NCI-H1092 treated with DMSO at 0.1 percent for 48 hours (cell line): ENCODE results near the gene EMC9.

Experiments
- DNase-seq: peaks from one replicate; lab custom pipeline; 2025; lab: John Stamatoyannopoulos, UW

The EMC9 gene

GRCh38 chr14:24149302-24149969, 8.0 kb upstream of the EMC9 start:
- no peak for DNase-seq

DNA sequence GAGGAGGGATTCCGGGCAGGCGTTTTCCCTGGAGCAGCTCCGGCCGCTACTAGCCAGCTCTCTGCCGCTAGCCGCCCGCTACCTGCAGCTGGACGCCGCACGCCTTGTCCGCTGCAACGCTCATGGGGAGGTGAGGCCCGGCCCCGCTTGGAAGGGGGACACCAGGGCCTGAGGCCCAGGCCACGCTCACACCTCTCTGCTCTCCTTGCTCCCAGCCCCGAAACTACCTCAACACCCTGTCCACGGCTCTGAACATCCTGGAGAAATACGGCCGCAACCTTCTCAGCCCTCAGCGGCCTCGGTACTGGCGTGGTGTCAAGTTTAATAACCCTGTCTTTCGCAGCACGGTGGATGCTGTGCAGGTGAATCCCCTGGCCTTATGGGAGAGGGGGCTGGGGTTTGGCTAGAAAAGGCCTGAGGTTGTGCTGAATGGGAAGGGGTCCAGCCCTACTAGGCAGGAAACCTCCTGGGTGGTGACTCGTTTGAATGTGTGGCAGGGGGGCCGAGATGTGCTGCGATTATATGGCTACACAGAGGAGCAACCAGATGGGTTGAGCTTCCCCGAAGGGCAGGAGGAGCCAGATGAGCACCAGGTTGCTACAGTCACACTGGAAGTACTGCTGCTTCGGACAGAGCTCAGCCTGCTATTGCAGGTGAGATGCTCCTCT, 6.5 kb upstream of the EMC9 start:
- DNase-seq, result no peak

DNA sequence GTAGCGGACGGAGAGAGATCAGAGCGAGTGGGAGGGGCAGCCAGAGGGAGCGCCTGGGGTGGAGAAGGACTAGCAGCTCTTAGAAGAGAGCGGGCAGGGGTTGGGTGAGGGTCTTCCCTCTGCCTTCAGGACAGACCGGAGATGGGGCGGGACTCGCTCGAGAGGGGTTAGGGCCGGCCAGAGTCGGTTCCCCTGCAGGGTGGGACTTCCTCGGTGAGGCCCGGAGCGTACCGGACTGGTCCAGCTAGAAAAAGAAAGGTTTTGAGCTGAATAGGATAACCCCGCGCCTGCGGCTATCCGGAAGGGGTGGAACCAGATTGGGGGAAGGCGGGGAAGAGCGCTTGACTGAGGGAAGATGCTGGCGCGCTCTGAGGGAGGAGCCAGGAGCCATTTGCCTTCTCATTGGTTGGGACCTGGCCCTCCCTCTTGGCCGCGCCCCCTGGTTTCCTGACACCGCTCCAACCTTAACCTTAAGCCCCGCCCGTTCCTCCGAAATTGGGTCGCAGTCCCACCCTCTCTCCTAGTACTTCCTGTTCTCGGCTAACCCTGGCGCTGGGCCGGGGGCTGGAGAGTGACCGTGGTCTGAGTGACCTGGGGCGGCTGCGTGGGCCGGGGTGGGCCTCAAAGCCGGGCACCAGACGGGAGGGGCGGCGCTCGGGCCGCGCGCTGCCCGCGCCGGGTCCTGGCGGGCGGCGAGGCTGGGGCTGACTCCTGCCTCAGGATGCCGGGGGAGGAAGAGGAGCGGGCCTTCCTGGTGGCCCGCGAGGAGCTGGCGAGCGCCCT, 5.8 kb upstream of the EMC9 start, which contains the start of gene RNF31:
TSS of gene RNF31 (plus strand) at position 521 of the 783 bp plus-strand sequence. CDS start at position 722, 201 bp downstream.
- peak; percentile 100 for DNase-seq

- DNase-seq, result peak; percentile 99
Measured at GRCh38 chr14:24146453-24146977, 5.1 kb upstream of the EMC9 start, which contains the start of gene PSME2. TSS of gene PSME2 (minus strand) at chr14:24146610. CDS start at chr14:24146581, 29 bp downstream.

DNA sequence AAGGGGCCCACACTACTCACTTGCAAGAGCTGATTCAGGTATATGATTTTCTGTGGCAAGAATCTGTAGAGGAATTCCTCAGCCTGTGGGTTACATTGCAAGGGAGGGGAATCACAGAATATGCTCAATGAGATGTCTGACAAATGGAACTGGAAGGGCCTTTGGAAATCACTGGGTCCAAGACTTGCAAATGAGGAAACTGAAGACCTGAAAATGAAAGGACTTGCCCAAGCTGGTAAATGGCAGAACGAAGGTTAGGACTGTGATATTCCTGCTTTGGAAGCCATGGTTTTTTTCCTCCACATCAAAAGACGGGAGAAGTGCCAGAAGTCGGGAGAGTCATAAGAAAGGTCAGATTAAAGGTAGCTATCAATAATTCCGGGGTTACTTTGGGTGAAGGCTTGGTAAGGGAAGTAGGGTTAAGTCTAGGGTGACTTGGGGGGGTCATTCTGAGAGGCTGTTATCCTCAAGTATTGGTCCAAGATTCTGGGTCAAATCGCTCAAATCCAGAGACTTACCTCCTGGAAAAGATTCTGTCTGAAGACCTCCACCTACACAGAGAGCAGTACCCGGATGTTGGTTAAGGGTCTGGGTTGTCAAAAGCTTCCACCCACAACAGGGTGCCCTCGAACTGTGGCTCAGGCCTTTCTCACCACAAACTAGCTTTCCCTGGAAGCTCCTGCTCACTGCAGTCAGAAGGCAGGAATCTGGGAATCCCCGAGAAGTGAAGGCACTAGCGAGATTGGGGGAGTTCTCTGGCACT, 4.5 kb upstream of the EMC9 start:
- DNase-seq, result no peak

DNA sequence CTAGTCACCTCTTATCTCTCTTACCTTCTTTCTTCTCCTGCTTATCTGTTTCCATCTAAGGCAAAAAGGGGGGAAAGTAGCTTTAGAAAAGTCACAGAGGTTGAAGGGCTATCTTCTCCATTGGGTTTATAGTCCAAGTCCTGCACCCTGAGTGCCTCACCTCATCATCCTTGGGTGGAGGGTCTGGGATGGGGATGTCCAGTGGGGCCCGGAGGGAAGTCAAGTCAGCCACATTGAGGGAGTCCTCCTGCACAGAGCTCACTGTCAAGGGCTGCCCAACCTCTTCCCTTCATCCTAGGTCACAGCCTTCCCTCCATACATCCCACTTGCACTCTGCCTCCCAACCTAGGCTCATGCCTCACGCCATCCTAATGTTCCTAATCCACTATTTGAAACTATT, 3.8 kb upstream of the EMC9 start:
- DNase-seq, result no peak

DNA sequence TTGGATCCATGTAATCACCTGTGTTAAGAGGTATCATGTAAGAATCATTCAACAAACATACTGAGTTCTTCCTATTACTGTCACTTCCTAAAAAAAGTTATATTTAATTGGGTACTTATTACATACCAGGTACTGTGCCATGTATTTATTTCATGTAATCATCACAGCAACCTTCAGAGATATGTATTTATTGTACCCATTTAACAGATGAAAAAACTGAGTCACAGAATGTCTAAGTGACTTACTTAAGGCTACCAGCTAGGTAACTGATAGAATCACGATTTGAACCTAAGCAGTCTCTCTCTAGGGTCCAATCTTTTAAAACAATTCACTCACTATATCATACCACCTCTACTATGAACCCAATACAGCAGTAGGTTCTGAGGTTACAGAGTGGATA, 3.1 kb upstream of the EMC9 start:
- no peak for DNase-seq

GRCh38 chr14:24143511-24143910, 2.1 kb upstream of the EMC9 start:
- DNase-seq, result no peak

- DNase-seq, result no peak
Measured at GRCh38 chr14:24139272-24139934, 2.0 kb downstream of the EMC9 start.

DNA sequence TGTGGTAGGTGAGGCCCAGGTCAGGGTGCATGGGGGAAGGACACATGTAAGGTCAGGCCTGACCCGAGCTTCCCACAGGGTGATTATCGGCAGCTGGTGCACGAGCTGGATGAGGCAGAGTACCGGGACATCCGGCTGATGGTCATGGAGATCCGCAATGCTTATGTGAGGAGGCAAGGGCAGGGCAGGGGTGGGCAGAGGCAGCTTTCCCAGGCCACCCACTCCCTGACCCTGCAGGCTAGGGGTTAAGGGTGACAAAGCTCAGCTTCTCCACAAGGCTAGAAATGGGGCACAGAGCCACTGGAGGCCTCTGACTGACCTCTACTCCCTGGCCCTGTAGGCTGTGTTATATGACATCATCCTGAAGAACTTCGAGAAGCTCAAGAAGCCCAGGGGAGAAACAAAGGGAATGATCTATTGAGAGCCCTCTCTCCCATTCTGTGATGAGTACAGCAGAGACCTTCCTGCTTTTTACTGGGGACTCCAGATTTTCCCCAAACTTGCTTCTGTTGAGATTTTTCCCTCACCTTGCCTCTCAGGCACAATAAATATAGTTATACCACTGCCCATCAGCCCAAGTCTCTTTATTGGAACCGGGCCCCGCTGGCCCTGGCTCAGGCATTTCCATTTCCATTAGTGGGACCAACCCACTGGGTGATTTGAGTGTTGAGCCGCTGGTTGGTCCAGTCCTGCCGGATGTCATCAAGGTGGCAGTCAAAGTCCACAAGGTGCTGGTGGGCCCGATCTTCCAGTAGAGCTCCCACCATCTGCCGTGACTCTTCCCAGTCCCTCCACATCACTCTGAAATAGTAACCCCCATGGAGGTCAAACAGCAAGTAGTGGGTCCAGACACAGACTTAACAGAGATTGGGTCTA, 2.8 kb downstream of the EMC9 start:
- DNase-seq, result no peak

- DNase-seq, result no peak
Measured at GRCh38 chr14:24137529-24138395, 3.6 kb downstream of the EMC9 start.

DNA sequence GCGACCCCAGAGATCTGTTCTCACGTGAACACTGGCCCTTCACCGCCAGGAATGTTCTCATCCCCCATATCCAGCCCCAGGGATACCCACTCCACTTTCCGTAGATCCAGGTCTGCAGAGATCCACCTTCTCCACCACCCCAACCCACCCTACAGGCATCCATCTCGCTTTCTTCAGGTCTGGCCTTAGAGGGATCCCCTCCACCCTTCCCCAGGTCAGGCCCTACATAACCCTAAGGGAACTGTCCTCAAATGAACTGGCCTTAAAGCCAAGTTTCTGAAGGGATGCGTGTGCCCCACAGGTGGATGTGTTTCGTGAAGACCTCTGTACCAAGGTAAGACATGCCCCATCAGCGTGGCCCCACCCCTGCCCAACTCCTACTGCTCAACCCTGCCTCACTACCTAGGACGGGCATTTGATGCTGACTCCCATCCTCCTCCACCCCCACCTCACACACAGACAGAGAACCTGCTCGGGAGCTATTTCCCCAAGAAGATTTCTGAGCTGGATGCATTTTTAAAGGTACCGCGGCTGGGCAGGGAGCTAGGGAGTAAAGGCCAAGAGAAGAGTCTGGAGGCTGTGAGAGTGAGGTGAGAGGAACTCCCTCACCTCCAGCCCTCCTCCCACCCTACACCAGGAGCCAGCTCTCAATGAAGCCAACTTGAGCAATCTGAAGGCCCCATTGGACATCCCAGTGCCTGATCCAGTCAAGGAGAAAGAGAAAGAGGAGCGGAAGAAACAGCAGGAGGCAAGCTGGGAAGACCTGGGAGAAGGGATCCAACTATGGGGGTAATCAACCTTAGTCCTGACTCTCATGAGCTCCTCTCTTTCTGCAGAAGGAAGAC, 4.5 kb downstream of the EMC9 start:
- DNase-seq, result peak; percentile 32

DNA sequence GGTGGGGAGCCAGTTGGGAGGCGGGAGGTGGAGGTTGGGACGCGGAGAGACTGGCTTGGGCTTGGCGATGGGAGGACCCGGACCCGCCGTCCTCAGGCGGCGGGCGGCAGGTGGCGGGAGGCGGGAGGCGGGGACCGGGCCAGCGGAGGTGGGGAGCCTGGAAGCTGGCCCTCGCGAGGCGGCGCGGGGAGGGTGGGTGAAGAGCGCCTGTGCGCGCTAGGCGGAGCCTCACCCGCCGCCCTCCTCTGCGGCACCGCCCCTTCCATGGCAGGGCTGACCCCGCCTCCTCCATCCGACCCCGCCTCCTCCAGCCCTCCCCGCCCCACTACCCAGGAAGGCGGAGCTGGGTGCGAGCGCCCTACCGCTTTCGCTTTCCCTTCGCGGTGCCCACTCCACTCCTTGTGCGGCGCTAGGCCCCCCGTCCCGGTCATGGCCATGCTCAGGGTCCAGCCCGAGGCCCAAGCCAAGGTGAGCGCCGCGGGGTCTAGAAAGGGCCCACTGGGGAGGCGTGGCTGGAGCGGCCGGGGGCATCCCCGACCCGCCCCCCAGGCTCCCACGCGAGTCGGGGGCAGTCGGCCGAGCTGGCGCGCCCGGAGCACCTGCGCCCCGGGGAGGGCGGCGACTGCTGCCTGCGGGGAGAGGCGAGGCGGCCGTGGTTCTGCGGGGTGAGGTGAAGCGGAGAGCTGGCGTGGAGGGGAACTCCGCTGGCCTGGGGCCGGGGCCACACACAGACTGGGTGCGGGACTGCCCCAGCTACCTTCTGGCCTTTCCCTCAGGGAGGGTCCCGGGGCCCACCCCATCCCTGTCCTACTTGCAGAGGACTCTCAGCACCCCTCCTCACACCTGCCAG, 5.3 kb downstream of the EMC9 start, which contains the start of gene PSME1:
TSS of gene PSME1 (plus strand) at position 361 of the 850 bp plus-strand sequence. CDS start at position 430, 69 bp downstream.
- DNase-seq, result peak; percentile 94

GRCh38 chr14:24135584-24135833, 5.9 kb downstream of the EMC9 start:
- DNase-seq, result no peak

DNA sequence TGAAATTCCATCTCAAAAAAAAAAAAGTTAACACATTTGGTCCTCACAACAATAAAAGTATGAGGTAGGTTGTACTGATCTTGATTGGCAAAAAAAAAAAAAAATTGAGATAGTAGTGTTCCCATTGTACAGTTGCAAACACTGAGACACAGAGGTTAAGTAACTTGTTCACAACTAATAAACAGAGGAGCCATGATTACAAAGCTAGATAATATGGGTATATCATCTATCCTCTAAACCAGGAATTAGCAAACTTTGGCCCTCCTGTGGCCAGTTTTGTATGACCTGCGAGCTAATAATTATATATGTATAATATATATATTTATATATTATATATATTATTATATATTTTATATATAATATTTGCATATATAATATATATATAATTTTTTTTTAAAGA, 7.7 kb downstream of the EMC9 start:
- no peak for DNase-seq

- no peak for DNase-seq
Measured at GRCh38 chr14:24132976-24133375, 8.4 kb downstream of the EMC9 start.

GRCh38 chr14:24132061-24132685, 9.2 kb downstream of the EMC9 start:
- peak; percentile 20 for DNase-seq
